ENCODE results near the gene C16orf92.

DNA sequence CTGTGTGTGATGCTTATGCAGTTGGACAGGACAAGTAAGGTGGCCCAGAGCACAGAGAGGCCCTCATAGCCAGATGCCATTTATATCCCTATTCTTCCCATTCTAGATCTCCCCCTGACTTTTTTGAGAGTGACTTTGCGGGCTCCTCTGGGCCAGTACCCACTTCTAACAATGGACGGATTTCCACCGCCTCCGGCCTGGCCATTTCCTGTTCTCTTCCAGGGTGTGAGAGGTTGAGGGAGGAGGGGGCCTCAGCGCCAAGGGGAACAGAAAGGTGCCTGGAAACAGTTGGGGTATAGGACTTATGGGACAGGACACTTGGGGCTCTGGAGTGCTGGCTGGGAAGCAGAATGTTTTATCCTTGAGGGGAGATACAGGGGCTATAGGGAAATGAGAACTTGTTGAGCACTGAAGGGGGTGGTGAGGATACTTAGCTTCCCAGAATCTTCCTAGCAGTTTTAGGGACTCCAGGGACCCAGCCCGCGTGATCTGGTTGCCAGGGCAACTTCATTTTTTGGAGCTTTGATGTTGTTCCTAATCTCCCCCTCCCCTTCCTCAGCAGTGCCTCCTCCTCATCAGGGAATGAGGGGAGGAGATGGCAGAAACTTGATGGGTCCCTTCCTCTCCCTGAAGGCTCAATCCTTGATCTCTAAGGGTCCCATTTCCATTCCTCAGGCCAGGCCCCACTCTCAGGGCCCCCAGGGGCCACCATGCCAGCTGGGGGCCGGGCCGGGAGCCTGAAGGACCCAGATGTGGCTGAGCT lies 45.8 kb upstream of the C16orf92 start:
- TF ChIP-seq EZH2phosphoT487 (IDR thresholded peaks at IDR 0.05; ENCODE audit: borderline replicate concordance), result no peak
- TF ChIP-seq, protein P1, sequence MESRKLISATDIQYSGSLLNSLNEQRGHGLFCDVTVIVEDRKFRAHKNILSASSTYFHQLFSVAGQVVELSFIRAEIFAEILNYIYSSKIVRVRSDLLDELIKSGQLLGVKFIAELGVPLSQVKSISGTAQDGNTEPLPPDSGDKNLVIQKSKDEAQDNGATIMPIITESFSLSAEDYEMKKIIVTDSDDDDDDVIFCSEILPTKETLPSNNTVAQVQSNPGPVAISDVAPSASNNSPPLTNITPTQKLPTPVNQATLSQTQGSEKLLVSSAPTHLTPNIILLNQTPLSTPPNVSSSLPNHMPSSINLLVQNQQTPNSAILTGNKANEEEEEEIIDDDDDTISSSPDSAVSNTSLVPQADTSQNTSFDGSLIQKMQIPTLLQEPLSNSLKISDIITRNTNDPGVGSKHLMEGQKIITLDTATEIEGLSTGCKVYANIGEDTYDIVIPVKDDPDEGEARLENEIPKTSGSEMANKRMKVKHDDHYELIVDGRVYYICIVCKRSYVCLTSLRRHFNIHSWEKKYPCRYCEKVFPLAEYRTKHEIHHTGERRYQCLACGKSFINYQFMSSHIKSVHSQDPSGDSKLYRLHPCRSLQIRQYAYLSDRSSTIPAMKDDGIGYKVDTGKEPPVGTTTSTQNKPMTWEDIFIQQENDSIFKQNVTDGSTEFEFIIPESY (IDR thresholded peaks at IDR 0.05; ENCODE audit: extremely low read depth, insufficient replicate concordance, low read length), result no peak
- TF ChIP-seq POLR2A (IDR thresholded peaks at IDR 0.05; ENCODE audit: borderline replicate concordance, extremely low read depth, insufficient read depth, insufficient read length), result no peak
- TF ChIP-seq, protein P2, sequence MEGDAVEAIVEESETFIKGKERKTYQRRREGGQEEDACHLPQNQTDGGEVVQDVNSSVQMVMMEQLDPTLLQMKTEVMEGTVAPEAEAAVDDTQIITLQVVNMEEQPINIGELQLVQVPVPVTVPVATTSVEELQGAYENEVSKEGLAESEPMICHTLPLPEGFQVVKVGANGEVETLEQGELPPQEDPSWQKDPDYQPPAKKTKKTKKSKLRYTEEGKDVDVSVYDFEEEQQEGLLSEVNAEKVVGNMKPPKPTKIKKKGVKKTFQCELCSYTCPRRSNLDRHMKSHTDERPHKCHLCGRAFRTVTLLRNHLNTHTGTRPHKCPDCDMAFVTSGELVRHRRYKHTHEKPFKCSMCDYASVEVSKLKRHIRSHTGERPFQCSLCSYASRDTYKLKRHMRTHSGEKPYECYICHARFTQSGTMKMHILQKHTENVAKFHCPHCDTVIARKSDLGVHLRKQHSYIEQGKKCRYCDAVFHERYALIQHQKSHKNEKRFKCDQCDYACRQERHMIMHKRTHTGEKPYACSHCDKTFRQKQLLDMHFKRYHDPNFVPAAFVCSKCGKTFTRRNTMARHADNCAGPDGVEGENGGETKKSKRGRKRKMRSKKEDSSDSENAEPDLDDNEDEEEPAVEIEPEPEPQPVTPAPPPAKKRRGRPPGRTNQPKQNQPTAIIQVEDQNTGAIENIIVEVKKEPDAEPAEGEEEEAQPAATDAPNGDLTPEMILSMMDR (IDR thresholded peaks at IDR 0.05 in 2 of 3, conservative IDR thresholded peaks at IDR 0.05 in 1 of 3; ENCODE audit: borderline replicate concordance in 1 of 3, insufficient read depth in 1 of 3, low read depth in 2 of 3, low read length in 2 of 3), result no peak
- no peak for TF ChIP-seq ZNF274 (IDR thresholded peaks at IDR 0.05; ENCODE audit: low read depth, low read length)
- no peak for TF ChIP-seq EZH2 (IDR thresholded peaks at IDR 0.05)
- TF ChIP-seq POLR2AphosphoS5 (IDR thresholded peaks at IDR 0.05; ENCODE audit: low read depth, low read length), result no peak
- no peak for TF ChIP-seq TCF7L2 (IDR thresholded peaks at IDR 0.05; ENCODE audit: borderline replicate concordance, extremely low read depth, insufficient read depth, insufficient read length)
- no peak for TF ChIP-seq CEBPB (IDR thresholded peaks at IDR 0.05; ENCODE audit: low read depth)
- TF ChIP-seq SIN3A (IDR thresholded peaks at IDR 0.05; ENCODE audit: low read depth), result no peak
- no peak for TF ChIP-seq YY1 (IDR thresholded peaks at IDR 0.05; ENCODE audit: extremely low read depth, insufficient replicate concordance, low read depth, low read length)
- TF ChIP-seq SP1 (IDR thresholded peaks at IDR 0.05; ENCODE audit: low read depth), result no peak
